Memory B cell (primary cell): ENCODE results near the gene RHBDL3.

Experiments used
- ATAC-seq: fragments of 150-1000 bp; cut with Tn5 transposase; 2 replicates; pipeline ENCODE4 v1.10.0; 2021; ENCODE audit warnings: low read depth, mild to moderate bottlenecking, moderate library complexity
- DNase-seq, 2 donors: peaks; one replicate each; pipeline ENCODE4 v3.0.0; 2022; ENCODE audit warnings: low spot score in 2 of 2
- H3K27ac Mint-ChIP-seq: one replicate; pipeline ENCODE4 v1.8.0; 2022; ENCODE audit warnings: mild to moderate bottlenecking, moderate library complexity, mixed read lengths
- H3K27me3 Mint-ChIP-seq: one replicate; pipeline ENCODE4 v1.8.0; 2022; ENCODE audit warnings: mixed read lengths
- H3K36me3 Mint-ChIP-seq: one replicate; pipeline ENCODE4 v1.8.0; 2022; ENCODE audit warnings: mild to moderate bottlenecking, mixed read lengths
- H3K4me1 Mint-ChIP-seq: one replicate; pipeline ENCODE4 v1.8.0; 2022; ENCODE audit warnings: mixed read lengths
- H3K4me3 Mint-ChIP-seq: one replicate; pipeline ENCODE4 v1.8.0; 2022; ENCODE audit warnings: mild to moderate bottlenecking, moderate library complexity, mixed read lengths
- H3K9me3 Mint-ChIP-seq: one replicate; pipeline ENCODE4 v1.8.0; 2022; ENCODE audit warnings: mixed read lengths

The RHBDL3 gene

GRCh38 chr17:32288615-32289014 lies 23.0 kb downstream of the RHBDL3 start:
- Mint-ChIP-seq H3K4me1 (peaks cover 16% of the 10 kb centered on the region), H3K9me3 (no peaks in the 10 kb centered on the region), H3K27me3 (peaks cover 26% of the 10 kb centered on the region), H3K4me3 (no peak overlapping the region), H3K27ac (no peak overlapping the region), H3K36me3 (no peaks in the 10 kb centered on the region)
- no peak for ATAC-seq
- no peak for DNase-seq

GRCh38 chr17:32289471-32290070 lies 23.9 kb downstream of the RHBDL3 start:
- H3K27ac Mint-ChIP-seq, result no peak overlapping the region

GRCh38 chr17:32292094-32292493 lies 26.5 kb downstream of the RHBDL3 start:
- ATAC-seq (no peak), DNase-seq (no peak)
- Mint-ChIP-seq H3K4me1 (peaks cover 10% of the 10 kb centered on the region), H3K27ac (no peak overlapping the region), H3K36me3 (no peaks in the 10 kb centered on the region), H3K27me3 (peaks cover 19% of the 10 kb centered on the region), H3K4me3 (no peak overlapping the region), H3K9me3 (no peaks in the 10 kb centered on the region)

More at GRCh38 chr17:32289471-32290070, 23.9 kb downstream of the RHBDL3 start:
- no peaks in the 10 kb centered on the region for H3K9me3 Mint-ChIP-seq
- H3K27me3 Mint-ChIP-seq, result peaks cover 22% of the 10 kb centered on the region
- DNase-seq (no peak), ATAC-seq (no peak)
- H3K4me3 Mint-ChIP-seq, result no peak overlapping the region
- H3K36me3 Mint-ChIP-seq, result no peaks in the 10 kb centered on the region
- H3K4me1 Mint-ChIP-seq, result peaks cover 10% of the 10 kb centered on the region

GRCh38 chr17:32297424-32297823 lies 31.8 kb downstream of the RHBDL3 start:
- Mint-ChIP-seq H3K9me3 (no peaks in the 10 kb centered on the region), H3K27me3 (peaks cover 5% of the 10 kb centered on the region), H3K27ac (no peak overlapping the region), H3K36me3 (no peaks in the 10 kb centered on the region), H3K4me1 (peaks cover 6% of the 10 kb centered on the region), H3K4me3 (no peak overlapping the region)
- no peak for DNase-seq
- ATAC-seq, result no peak

- DNase-seq, result no peak
- Mint-ChIP-seq H3K27me3 (peaks cover 5% of the 10 kb centered on the region), H3K9me3 (no peaks in the 10 kb centered on the region), H3K27ac (no peak overlapping the region), H3K36me3 (no peaks in the 10 kb centered on the region), H3K4me3 (no peak overlapping the region), H3K4me1 (peaks cover 3% of the 10 kb centered on the region)
- no peak for ATAC-seq
Observed at GRCh38 chr17:32297860-32298259, 32.2 kb downstream of the RHBDL3 start.

GRCh38 chr17:32298298-32298697 lies 32.7 kb downstream of the RHBDL3 start:
- Mint-ChIP-seq H3K27ac (no peak overlapping the region), H3K9me3 (no peaks in the 10 kb centered on the region), H3K4me1 (no peaks in the 10 kb centered on the region), H3K27me3 (peaks cover 2% of the 10 kb centered on the region), H3K36me3 (no peaks in the 10 kb centered on the region), H3K4me3 (no peak overlapping the region)
- DNase-seq (no peak), ATAC-seq (no peak)

- H3K9me3 Mint-ChIP-seq, result no peaks in the 10 kb centered on the region
- DNase-seq, result no peak
- no peaks in the 10 kb centered on the region for H3K4me1 Mint-ChIP-seq
- H3K4me3 Mint-ChIP-seq, result no peak overlapping the region
- H3K27me3 Mint-ChIP-seq, result peaks cover 2% of the 10 kb centered on the region
- H3K36me3 Mint-ChIP-seq, result no peaks in the 10 kb centered on the region
- no peak overlapping the region for H3K27ac Mint-ChIP-seq
- no peak for ATAC-seq
Observed at GRCh38 chr17:32298721-32299579, 33.3 kb downstream of the RHBDL3 start.

- Mint-ChIP-seq H3K27ac (no peak overlapping the region), H3K36me3 (no peaks in the 10 kb centered on the region), H3K9me3 (no peaks in the 10 kb centered on the region), H3K4me1 (no peaks in the 10 kb centered on the region), H3K27me3 (peaks cover 4% of the 10 kb centered on the region), H3K4me3 (no peak overlapping the region)
- ATAC-seq (no peak), DNase-seq (no peak)
Observed at GRCh38 chr17:32299580-32300164, 34.0 kb downstream of the RHBDL3 start.

- no peak overlapping the region for H3K4me3 Mint-ChIP-seq
- DNase-seq, result no peak
- no peak for ATAC-seq
- no peaks in the 10 kb centered on the region for H3K4me1 Mint-ChIP-seq
- peaks cover 2% of the 10 kb centered on the region for H3K27me3 Mint-ChIP-seq
- H3K36me3 Mint-ChIP-seq, result no peaks in the 10 kb centered on the region
- no peak overlapping the region for H3K27ac Mint-ChIP-seq
- H3K9me3 Mint-ChIP-seq, result no peaks in the 10 kb centered on the region
Observed at GRCh38 chr17:32302037-32302436, 36.4 kb downstream of the RHBDL3 start.

GRCh38 chr17:32302860-32303649 lies 37.4 kb downstream of the RHBDL3 start:
- DNase-seq, result no peak
- Mint-ChIP-seq H3K36me3 (no peaks in the 10 kb centered on the region), H3K27me3 (peaks cover 2% of the 10 kb centered on the region)

GRCh38 chr17:32303781-32304288 lies 38.2 kb downstream of the RHBDL3 start:
- H3K9me3 Mint-ChIP-seq, result no peaks in the 10 kb centered on the region
- no peak overlapping the region for H3K4me3 Mint-ChIP-seq
- no peaks in the 10 kb centered on the region for H3K36me3 Mint-ChIP-seq
- no peak overlapping the region for H3K27ac Mint-ChIP-seq
- peaks cover 2% of the 10 kb centered on the region for H3K27me3 Mint-ChIP-seq
- DNase-seq (no peak), ATAC-seq (no peak)
- no peaks in the 10 kb centered on the region for H3K4me1 Mint-ChIP-seq

More at GRCh38 chr17:32302860-32303649, 37.4 kb downstream of the RHBDL3 start:
- H3K27ac Mint-ChIP-seq, result no peak overlapping the region
- no peak overlapping the region for H3K4me3 Mint-ChIP-seq
- no peak for ATAC-seq
- H3K9me3 Mint-ChIP-seq, result no peaks in the 10 kb centered on the region
- no peaks in the 10 kb centered on the region for H3K4me1 Mint-ChIP-seq

- DNase-seq, result no peak
- Mint-ChIP-seq H3K27me3 (peaks cover 2% of the 10 kb centered on the region), H3K27ac (no peak overlapping the region), H3K9me3 (no peaks in the 10 kb centered on the region), H3K4me3 (peak overlapping the region; percentile 22), H3K36me3 (no peaks in the 10 kb centered on the region), H3K4me1 (no peaks in the 10 kb centered on the region)
- ATAC-seq, result no peak
Observed at GRCh38 chr17:32305049-32305448, 39.4 kb downstream of the RHBDL3 start.

GRCh38 chr17:32307658-32308057 lies 42.0 kb downstream of the RHBDL3 start:
- DNase-seq (no peak), ATAC-seq (no peak)
- H3K27me3 Mint-ChIP-seq, result peaks cover 2% of the 10 kb centered on the region

More at GRCh38 chr17:32307658-32308057, 42.0 kb downstream of the RHBDL3 start:
- Mint-ChIP-seq H3K4me1 (no peaks in the 10 kb centered on the region), H3K9me3 (no peaks in the 10 kb centered on the region), H3K27ac (no peak overlapping the region), H3K4me3 (no peak overlapping the region), H3K36me3 (no peaks in the 10 kb centered on the region)
